ENCODE measurements around the gene TRRAP.

TRRAP gene

DNA sequence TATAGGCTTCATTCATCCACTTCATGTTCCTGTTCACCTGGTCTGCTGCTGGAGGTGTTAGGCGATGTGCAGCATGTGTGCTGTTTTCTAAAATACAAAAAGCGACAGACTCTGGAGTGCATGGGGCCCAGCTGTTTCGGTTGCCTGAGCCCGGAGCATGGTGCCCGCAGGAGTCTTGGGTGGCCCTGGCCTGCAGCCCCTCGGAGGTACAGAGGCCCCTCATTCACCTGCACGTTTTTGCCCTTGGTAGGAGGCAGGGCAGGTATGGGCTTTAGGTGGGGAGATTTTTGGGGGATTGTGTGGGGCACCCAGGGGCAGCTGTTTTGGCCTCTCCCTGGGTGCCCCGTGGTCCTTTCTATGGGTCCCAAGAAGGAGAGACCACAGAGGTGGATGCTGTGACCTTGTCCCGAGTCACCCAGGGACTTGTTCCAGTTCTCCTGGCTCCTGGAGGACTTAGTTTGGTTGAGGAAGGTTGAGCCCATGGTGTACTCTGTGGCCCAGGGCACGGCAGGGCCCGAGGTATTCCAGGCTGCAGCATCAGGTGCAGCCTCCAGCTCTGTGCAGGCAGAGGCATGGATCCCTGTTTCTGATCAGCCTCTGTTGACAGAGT lies 130.7 kb downstream of the TRRAP start:
- FAIRE-seq: no peak

DNA sequence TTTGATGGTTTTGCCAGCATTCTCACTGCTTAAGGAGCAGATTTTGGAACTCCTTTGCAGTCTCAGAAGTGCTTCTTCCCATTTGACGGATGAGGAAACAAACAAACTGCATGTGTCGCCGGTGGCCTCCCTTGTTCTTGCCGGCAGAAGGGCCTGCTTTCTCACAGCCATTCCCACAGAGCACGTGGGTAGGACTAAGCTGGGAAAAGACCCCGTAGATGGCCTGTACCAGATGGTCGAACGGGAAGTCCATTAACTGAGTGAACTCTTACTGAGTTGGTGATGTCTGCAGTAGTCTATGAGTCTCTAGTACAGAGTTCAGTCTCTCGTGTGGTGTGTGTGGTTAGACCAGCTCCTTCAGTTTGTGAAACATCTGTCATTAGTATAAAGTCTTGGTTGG lies 131.9 kb downstream of the TRRAP start:
- no peak for FAIRE-seq

DNA sequence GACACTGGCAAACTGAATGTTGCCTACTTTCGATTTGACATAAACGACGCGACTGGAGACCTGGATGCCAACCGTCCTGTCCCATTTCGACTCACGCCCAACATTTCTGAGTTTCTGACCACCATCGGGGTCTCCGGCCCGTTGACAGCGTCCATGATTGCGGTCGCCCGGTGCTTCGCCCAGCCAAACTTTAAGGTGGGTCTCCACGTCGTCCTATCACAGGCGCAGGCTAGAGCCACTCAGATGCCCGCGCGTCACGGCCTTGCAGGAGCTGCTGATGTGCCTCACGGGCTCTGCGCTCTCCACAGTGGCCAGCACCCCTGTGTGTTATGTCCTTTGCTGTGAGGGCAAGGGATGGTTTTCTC lies 133.0 kb downstream of the TRRAP start:
- no peak for FAIRE-seq

DNA sequence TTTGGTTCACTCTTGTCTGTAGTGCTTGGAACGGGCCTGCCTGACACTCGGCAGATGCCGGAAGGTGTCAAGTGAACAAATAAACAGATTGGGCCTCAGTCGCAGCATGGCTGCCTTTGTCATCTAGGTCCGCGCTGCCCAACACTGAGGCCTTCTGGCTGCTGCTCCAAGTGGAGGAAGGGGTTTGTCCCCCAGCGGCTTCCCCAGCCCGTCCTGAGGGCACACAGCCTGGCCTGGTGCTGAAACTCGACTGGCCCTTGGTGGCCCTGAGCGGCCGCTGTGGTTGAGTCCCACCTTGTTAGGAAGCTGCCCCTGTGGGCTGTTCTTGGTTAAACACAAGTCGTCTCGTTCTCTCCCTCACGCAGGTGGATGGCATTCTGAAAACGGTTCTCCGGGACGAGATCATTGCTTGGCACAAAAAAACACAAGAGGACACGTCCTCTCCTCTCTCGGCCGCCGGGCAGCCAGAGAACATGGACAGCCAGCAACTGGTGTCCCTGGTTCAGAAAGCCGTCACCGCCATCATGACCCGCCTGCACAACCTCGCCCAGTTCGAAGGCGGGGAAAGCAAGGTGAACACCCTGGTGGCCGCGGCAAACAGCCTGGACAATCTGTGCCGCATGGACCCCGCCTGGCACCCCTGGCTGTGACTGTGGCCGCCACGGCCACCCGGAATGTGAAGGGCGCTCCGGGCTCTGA lies 133.5 kb downstream of the TRRAP start:
- no peak for FAIRE-seq

DNA sequence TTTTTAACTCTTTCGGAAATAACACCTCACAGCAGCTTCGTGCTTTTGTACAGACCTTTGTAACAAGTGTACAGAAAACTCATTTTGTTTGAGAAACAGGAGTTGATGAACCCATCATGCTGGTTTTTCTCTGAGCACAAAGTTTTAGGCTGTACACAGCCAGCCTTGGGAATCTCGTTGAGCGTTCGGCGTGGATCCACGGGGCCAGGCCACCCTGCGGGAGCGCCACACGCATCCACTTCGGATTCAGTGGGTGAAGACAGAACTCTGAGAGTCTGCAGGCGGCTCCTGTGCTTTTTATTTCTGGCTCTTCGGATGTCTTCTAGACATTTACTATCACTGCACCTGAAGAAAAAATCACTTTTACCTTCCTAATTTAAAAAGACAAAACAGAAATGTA lies 134.4 kb downstream of the TRRAP start:
- FAIRE-seq: no peak

DNA sequence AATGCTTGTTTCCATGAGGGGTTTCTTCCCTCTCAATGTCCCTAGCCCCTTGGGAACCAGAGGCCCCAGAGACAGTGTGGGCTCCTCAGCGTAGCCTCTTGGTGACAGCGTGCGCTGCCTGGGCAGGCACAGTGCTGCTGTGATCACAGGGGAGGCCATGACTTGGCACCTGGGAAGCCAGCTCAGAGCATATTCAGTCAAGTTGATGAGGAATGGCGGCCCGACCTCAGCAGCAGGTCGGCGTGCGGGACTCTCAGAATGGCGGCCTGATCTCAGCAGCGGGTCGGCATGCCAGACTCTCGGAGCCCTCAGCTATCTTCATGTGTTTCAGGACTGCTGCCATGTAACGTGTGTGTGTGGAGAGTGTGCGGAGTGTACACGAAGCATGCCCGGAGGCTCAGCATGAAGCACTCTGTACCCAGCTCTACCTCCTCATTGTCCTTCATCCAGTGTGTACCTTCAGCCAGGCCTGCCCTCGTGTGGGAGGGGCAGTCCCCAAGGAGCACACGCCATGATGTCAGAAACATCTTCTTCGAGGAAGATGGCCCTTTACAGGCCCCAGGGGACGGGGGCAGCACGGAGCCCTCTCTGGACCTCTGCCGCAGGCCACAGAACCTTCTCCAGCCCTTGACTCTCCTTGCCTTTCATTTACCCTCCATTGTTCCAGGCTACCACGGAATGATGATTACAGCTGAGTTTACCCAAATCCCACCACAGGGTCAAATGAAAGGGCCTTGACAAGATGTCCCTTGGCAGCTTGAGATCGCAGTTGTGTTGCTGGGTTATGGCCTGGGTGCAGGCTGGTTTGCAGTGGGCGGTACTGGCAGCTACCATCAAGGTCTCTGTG lies 135.2 kb downstream of the TRRAP start:
- FAIRE-seq: no peak

DNA sequence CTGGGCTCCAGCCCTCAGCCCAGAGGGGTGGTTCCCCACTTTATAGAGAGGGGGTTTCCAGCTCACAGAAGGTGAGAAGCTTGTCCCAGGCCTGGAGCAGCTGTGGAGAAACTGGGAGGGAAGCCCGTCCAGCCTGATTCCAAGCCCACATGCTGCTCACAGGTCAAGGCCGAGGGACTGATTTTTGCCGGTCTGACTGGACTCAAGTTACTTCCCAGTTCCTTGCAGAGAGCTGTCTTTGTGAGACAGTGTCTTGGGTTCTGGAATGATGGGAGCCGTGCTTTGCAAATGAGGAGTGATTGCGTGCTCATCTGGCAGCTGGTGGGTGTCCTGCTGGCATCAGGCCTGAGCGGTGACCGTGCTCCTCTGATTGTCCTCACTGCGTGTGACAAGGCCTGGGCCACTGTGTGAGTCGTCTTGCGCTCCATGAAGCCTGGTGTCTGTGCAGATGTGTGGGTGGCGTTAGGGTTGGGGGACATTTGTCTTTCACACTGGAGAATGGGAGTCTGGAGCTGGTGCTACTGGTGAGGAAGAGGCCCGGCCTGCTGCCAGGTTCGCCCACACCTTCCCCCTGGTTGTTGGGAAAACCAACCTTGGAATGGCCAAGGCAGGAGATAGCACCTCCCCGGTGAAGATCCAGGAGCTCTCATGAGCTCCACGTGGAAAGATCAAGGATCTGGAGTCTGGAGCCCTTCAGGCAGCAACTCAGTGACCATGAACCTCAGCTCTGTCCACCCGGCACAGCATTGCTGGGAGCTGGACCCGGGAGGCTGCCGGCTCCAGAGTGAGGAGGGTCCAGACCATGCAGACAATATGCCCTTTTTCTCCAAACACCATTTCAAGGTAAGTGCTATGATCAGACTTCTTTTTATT lies 136.0 kb downstream of the TRRAP start:
- no peak for FAIRE-seq

DNA sequence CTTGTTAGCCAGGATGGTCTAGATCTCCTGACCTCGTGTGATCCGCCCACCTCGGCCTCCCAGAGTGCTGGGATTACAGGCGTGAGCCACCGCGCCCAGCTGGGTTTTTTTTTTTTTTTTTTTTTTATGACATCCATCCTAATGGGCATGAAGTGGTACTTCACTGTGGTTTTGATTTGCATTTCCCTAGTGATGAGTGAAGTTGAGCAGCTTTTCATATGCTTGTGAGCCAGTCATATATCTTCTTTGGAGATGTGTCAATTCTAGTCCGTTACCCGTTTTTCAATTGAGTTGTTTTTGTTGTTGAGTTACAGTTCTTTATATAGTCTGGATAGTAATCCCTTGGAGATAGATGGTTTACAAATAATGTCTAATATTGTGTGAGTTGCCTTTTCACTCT lies 137.9 kb downstream of the TRRAP start:
- FAIRE-seq: no peak

DNA sequence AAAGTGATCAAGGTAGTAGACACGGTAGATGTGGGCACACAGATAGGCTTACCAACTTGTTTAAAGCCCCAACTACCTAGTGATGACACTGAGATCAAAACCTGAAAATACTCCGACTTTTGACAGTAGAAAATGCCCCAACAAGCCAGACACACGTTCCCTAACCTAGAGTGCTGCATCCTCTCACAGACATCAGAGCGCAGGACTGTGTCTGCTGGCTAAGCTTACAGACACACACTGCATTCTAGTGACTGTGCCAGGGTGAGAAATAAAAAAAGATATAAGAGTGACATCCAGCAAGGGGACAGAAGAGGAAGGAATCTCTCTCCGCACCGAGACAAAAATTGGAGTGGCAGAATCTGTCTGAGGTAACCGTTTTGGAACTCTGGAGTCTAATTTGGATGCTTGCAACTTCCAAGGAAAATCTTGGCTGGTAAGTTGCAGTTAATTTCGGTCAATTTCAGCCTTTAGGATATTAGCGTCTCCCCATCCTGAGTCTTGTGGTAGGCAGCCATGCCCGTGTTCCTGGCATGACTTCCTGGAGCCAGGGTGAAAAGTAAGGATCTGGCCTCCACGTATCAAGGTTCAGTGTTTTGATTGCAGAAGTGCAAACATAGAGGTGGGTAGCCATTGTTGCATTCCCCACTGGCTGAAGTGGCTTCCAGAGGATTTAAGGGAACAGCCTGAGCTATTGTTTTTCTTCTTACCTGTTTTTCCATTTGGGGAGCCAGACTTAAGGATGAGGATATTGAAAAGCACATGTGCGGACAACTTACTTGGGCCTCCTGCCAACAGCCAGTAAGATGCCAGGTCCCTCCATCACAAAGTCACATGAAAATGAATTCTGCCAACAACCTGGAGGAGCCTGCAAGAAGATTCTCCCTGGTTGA lies 141.4 kb downstream of the TRRAP start:
- FAIRE-seq: no peak

DNA sequence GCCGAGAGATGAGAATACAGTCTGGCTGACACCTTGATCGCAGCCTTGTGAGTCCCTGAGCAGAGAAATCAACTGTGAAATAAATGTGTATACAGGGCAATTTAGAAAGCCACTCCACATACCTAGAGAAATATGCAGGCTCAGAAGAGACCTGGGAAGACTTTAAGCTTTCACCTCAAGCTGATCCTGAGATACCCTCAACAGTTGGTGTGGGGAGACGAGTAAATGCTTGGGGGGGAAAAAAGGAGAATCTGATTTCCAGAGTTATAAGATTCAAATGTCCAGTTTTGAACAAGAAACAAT lies 142.0 kb downstream of the TRRAP start:
- FAIRE-seq: no peak

DNA sequence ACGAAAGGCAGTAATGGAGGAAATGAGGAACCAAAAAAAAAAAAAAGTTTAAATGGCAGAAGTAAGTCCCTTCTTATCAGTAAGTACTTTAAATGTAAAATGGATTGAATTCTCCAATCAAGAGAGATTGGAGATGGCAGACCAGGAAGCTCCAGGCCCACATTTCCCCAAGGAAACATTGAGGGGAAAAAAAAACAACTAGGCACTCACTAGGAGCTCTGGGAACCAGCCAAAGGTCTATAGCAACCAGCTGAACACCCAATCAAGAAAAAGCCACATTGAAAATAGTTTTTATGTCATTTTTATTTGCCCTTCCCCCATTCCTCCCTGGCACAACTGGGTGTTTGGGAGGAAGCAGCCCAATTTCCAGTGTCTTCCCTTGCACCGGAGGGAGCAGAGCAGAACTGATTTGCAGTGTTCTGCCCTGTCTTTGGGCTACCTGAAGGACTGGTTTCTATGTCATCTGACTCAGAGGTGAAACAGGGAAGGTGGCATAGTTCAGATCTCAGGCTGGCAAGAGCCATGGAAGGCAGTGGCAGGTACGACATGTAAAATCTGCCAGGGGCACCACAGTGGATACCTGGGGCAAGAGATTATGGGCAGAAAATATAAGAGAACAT lies 143.7 kb downstream of the TRRAP start:
- no peak for FAIRE-seq

DNA sequence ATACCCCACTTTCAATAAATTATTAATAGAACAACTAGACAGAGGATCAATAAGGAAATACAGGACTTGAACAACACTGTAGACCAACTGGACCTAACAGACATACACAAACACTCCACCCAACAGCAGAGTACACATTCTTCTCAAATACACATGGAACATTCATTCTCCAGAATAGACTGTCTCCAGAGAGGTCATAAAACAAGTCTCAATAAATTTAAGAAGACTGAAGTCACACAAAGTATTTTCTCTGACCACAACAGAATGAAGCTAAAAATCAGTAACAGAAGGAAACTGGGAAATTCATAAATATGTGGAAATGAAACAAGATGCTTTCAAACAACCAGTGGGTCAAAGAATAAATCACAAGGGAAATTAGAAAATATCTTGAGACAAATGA lies 145.7 kb downstream of the TRRAP start:
- FAIRE-seq: peak; percentile 67

DNA sequence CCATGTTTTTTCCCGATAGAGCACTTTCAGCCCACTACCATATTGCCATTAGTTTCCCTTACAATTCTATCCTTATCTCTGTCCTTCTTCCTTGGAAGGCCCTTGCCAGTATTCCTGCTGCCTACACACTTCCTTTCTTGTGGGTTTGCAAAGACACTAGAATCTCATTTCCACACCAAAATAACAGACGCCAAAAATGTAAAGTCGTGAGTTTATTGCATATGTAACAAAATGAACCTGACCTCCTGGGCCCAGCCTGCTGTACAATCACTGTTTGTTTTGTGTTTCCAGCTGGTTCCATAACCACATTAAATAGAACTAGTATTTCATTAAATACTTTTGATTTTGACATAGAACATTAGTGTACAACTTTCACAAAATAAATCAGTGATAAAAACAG lies 148.9 kb downstream of the TRRAP start:
- FAIRE-seq: peak; percentile 35

DNA sequence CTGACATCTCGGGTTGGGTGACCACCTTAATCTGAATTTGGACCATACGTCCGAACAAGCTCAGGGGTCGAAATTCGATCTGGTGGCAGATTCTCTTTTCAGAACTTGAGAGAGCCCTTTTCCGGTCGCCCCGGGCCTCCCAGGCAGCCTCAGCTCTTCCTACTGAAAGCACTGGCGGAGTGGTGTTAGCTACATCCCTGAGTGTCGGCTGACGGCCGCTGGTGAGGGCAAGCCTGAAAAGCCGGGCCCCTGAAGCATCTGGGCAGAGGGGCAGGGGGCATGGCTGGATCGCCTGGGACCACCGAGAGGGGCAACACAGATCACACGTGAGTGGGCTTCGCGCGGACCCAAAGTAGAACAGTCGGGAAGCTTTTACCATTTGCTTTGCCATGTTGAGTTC lies 149.5 kb downstream of the TRRAP start:
- FAIRE-seq: no peak

DNA sequence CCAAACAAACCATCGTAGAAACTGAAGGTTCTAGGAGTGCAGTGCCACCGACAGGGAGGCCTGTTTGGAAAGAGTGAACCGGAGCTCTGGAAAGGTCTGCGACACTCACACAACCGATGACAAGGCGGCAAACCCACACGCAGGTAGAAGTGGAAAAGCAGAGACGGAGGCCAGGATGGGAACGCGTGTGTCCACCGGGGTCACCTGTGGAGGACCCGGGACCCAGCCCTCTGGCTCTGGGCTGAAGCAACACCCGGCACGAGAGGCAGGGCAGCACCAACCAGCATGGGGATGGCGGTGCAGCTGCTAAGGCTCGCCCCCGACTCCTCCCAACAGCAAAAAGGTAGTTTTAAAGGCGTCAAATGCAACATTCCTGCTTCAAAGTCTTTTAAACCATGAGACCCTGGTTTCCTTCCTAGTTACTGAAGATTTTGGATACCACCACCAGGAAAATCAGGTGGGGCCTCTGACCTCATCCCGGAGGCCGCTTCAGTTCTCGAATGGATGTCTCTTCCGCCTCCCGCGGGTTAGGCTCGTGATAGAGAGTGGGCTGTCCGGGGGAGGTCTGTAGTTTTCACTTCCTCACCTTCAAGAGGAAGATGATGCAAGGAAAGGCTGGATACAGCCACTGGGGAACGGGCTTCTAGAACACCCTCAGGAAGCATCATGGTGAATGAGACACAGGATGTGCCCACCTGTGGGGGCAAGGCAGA lies 150.1 kb downstream of the TRRAP start:
- FAIRE-seq: no peak

DNA sequence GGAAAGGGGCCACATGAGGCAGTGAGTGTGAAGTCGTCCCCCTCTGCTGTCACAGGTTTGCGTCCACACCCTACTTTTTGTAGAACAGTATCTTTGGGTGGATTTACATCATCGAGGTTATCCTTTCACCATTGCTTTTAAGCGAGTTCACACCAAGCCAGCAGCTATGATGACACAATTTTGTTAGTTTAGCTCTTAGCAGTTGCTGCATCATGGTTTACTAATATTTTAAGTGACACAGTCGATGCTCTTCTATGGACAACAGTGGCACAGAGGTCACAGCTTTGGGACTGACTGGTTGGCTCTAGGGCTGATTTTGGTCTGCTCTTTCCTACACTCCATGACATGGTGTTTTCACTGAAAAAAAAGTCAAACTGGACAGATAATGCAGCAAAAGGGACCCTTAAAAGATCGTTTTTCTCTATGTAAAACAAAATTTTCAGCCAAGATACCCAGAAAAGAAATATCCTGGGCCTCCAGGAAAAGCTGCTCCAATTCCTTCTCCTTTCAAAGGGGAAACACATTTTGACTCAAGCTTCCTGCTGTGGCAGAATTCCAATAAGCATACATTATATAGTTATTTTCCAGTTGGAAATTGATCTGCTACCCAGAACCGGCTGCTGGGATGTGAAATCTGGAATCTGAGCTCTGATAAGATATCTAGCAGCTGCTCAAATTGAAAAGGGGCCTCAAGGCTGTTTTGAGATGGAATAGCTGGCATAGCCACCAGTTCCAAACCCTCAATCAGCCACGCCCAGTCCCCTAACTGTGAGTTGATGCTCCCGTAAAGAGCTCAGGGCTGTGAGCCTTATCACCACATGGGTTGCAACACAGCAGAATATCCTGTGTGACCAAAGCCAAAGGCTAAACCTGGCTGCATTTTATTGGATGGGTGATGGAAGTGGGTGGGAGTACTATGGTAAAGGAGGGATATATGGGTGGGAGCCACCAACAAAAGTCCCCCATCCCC lies 151.4 kb downstream of the TRRAP start:
- no peak for FAIRE-seq

DNA sequence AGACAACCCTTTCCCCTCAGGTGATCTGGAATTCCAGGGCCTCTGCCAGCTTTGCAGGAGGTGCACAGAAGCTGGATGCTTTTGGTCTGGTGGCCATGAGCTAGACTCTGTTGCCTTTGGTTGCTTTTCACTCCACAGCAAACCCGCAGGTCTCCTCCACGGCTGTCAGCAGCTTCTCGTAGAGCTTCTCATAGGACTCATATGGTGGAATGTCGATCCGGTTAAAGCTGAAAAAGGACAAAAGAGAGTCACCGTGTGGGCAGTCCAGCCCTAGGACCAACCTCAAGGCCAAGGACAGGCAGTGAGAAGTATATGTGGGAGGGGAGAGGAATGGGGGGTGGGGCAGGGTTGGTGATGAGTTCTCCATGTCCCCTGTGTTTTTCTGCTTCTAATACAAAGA lies 152.1 kb downstream of the TRRAP start:
- FAIRE-seq: no peak

DNA sequence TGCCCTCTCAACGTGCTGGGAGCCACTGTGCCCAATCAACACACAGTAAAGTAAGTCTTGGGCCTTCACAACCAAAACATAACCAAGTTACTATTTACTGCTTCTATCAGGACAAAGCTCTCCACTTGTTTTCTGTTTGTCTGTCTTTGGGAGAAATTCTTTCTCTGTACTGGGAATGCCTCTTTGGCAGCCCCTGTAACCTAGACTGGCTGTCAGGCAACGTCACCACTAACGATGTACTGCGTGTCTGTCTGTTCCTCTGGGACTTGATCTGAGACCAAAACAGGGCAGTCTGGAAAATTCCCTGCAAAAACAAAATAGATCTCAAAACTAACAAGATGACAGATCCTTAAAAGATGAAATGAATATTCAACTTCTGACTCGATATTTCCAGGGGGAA lies 152.6 kb downstream of the TRRAP start:
- FAIRE-seq: no peak

DNA sequence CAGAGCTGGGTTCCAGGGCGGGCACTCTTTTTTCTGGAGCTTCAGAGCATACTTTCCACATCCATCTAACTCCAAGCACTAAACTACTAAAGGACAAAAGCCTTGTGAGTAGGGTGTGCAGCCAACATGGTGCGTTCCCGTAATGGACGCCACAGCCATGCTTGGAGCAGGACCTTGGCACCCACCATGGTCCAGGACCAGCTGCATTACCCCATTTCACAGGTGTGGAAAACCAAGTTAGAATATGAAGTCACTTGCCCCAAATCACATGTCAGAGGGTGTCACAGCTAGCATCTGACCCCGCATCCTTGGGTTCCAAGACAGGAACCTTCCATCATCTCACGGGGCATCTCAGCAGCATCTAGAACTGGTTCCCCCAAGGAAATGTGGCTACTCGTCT lies 153.2 kb downstream of the TRRAP start:
- no peak for FAIRE-seq

DNA sequence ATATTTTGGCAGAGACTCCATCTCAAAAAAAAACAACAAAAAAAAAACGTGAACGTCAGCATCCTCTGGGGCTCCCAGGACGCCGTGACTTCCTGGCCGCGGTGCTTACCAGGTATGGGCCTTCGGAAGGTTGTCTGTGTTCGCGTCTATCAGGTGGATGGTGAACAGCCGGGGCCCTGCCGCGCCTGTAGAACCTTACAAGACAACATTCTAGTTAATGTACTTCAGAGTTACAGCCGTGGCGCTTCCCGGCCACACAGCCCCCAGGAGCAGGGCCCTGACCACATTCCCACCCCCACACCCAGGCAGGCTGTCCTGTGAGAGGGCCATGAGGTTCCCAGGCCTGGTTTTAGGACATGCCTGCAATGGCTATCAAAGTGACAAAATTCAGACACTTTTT lies 154.6 kb downstream of the TRRAP start:
- FAIRE-seq: no peak
